Measurements from ENCODE around the gene DHRS3.

DNA sequence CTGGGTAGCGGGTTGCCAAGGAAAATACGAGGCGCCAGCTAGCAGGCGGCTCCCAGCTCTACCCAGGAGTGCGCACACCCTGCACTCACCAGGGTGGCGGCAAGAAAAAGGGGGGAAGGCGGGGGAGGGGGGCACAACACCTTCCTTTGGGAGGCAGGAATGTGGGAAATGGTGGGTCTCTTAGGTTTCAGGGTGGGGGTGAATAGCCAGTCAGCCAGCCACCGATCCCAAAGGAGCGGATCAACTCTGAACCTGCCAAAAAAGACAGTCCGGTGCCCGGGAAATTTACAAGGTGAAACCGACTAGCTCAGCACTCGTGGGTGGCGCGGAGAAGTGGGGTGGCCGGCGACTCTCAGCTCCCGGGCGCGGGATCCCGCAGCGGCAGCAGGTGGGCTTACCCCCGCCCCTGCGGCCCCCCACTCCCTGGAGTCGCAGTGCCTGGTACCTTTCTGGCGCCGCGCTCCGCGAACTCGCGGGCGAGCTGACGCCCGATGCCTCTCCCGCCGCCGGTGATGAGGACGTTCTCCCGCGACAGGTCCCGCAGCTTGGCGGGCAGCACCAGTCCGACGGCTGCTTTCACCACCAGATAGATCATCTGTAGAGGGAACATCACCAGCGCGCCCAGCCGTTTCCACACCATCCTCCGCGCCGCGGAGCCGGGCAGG is 1.2 kb downstream of the DHRS3 start:
- TF ChIP-seq, protein P1, sequence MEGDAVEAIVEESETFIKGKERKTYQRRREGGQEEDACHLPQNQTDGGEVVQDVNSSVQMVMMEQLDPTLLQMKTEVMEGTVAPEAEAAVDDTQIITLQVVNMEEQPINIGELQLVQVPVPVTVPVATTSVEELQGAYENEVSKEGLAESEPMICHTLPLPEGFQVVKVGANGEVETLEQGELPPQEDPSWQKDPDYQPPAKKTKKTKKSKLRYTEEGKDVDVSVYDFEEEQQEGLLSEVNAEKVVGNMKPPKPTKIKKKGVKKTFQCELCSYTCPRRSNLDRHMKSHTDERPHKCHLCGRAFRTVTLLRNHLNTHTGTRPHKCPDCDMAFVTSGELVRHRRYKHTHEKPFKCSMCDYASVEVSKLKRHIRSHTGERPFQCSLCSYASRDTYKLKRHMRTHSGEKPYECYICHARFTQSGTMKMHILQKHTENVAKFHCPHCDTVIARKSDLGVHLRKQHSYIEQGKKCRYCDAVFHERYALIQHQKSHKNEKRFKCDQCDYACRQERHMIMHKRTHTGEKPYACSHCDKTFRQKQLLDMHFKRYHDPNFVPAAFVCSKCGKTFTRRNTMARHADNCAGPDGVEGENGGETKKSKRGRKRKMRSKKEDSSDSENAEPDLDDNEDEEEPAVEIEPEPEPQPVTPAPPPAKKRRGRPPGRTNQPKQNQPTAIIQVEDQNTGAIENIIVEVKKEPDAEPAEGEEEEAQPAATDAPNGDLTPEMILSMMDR (IDR thresholded peaks at IDR 0.05): peak in 1 of 4 experiments; percentile 11
- TF ChIP-seq POLR2A (IDR thresholded peaks at IDR 0.05): peak; percentile 26 to 53

Measured in gastroesophageal sphincter (tissue), 3 donors.